ENCODE results near the gene UBE2H. TPM values are rescaled to one million over a fixed set of nuclear protein-coding genes. Genes with fewer than 3 reads are reported as not detected.

Gene UBE2H
- total and polyA plus RNA-seq, 2 of the 4 experiments (the other 2 are of a cell fraction): 34.6 to 49.4 TPM

GRCh38 chr7:129884495-129884894, 68.3 kb downstream of the UBE2H start:
- no peak overlapping the region for H2BK5ac ChIP-seq (ENCODE audit: low read depth, low read length, poor library complexity, severe bottlenecking)
- TF ChIP-seq MAFK (IDR thresholded peaks at IDR 0.05; ENCODE audit: low read depth, low read length) (no peak), RAD21 (IDR thresholded peaks at IDR 0.05; ENCODE audit: low read length) (no peak), RCOR1 (IDR thresholded peaks at IDR 0.05; ENCODE audit: insufficient replicate concordance, low read length) (no peak), POLR2A (IDR thresholded peaks at IDR 0.05; ENCODE audit: low read depth, low read length) (no peak), SMC3 (IDR thresholded peaks at IDR 0.05; ENCODE audit: low read depth, low read length) (no peak), MXI1 (IDR thresholded peaks at IDR 0.05; ENCODE audit: borderline replicate concordance, low read depth, low read length) (no peak), CTCF (conservative IDR thresholded peaks at IDR 0.05; ENCODE audit: low read depth, low read length) (no peak), CEBPB (IDR thresholded peaks at IDR 0.05; ENCODE audit: low read depth, low read length) (no peak), CHD1 (IDR thresholded peaks at IDR 0.05; ENCODE audit: low read depth, low read length) (no peak), USF2 (IDR thresholded peaks at IDR 0.05; ENCODE audit: low read depth, low read length) (no peak), NFE2L2 (IDR thresholded peaks at IDR 0.05; ENCODE audit: low read depth, low read length) (no peak), FOS (IDR thresholded peaks at IDR 0.05; ENCODE audit: low read depth, low read length) (no peak), RFX5 (IDR thresholded peaks at IDR 0.05; ENCODE audit: low read depth, low read length) (no peak), BHLHE40 (IDR thresholded peaks at IDR 0.05; ENCODE audit: low read depth, low read length) (no peak), MAZ (IDR thresholded peaks at IDR 0.05; ENCODE audit: borderline replicate concordance, low read depth, low read length) (no peak), ELK1 (IDR thresholded peaks at IDR 0.05; ENCODE audit: borderline replicate concordance, low read depth, low read length) (no peak)
- H3K9me1 ChIP-seq (ENCODE audit: insufficient read depth, low read length): peaks cover 5% of the 10 kb centered on the region; the same call in 1 of the 2 replicates
- no peak overlapping the region for H2BK15ac ChIP-seq (ENCODE audit: low read depth, low read length)
- H3K56ac ChIP-seq (ENCODE audit: extremely low read depth, insufficient read depth, low read length): no peak overlapping the region
- H3K18ac ChIP-seq (ENCODE audit: low read depth, low read length): no peak overlapping the region
- no peak overlapping the region for H3K4me3 ChIP-seq (ENCODE audit: insufficient read depth, low read depth, low read length)
- dilution Hi-C loops (cut with HindIII; ENCODE audit: low sequenced_read_pairs, unreplicated experiment) (no loop called here), in situ Hi-C loops (cut with MboI; ENCODE audit: low sequenced_read_pairs) (no loop called here), intact Hi-C loops (cut with micrococcal nuclease) (no loop called here)
- H3K9me3 ChIP-seq (ENCODE audit: control insufficient read depth, insufficient read depth, low read length): no peaks in the 10 kb centered on the region
- no peaks in the 10 kb centered on the region for H3K27me3 ChIP-seq (ENCODE audit: control insufficient read depth, insufficient read depth, low read length)
- peaks cover 15% of the 10 kb centered on the region for H3K36me3 ChIP-seq (ENCODE audit: control insufficient read depth, insufficient read depth, low read length)
- no peak overlapping the region for H2AK9ac ChIP-seq (replicated peaks; ENCODE audit: low read depth, low read length, poor library complexity)
- H3K23ac ChIP-seq (ENCODE audit: low read depth, low read length): no peak overlapping the region
- no peak overlapping the region for H4K91ac ChIP-seq (ENCODE audit: insufficient read depth, low read depth, low read length)
- H3K9ac ChIP-seq (ENCODE audit: low read depth, low read length): no peak overlapping the region
- no TSS peak for BruUV-seq (replicated peaks)
- H3K4me1 ChIP-seq (ENCODE audit: control insufficient read depth, insufficient read depth, low read length): peaks cover 4% of the 10 kb centered on the region
- H3K79me1 ChIP-seq (ENCODE audit: low read depth in 1 of 2, low read length in 2 of 2): peaks cover 16 to 60% of the 10 kb centered on the region in 2 experiments
- no peak for DNase-seq
- H2AFZ ChIP-seq (replicated peaks; ENCODE audit: low read length, poor library complexity): no peak overlapping the region
- H2BK20ac ChIP-seq (ENCODE audit: low read depth, low read length): no peak overlapping the region
- peaks cover 15% of the 10 kb centered on the region for H4K20me1 ChIP-seq (ENCODE audit: insufficient read depth, low read length)
- H4K5ac ChIP-seq (ENCODE audit: low read depth, low read length): no peak overlapping the region
- ChIA-PET POLR2A (ENCODE audit: unreplicated experiment) (no interaction called here), CTCF (no interaction called here)
- no peak for ATAC-seq (ENCODE audit: low read depth)
- no CpG with 5 or more reads among the region's 5 CpGs for WGBS, 2 experiments (ENCODE audit: extremely low coverage in 2 of 2, insufficient read length in 1 of 2)
- no peak overlapping the region for H3K14ac ChIP-seq (replicated peaks; ENCODE audit: low read depth, low read length)
- no peak overlapping the region for H2AK5ac ChIP-seq (ENCODE audit: low read depth, low read length)
- H3K4ac ChIP-seq (ENCODE audit: low read depth, low read length): no peak overlapping the region
- H3K27ac ChIP-seq (ENCODE audit: insufficient read depth, low read length): no peak overlapping the region
- no peak overlapping the region for H4K8ac ChIP-seq (ENCODE audit: low read depth in 2 of 2, low read length in 2 of 2)
- H2BK120ac ChIP-seq (ENCODE audit: low read depth, low read length): no peak overlapping the region
- H3K4me2 ChIP-seq (ENCODE audit: low read depth, low read length): no peak overlapping the region

Data from IMR-90 (cell line).